Measurements from ENCODE around the gene SYT15.

SYT15 gene

GRCh38 chr10:46541017-46541661 lies 37.8 kb upstream of the SYT15 start:
- TF ChIP-seq CTCF (IDR thresholded peaks at IDR 0.05; ENCODE audit: insufficient read depth, low read length, poor library complexity, severe bottlenecking), result no peak
- no peaks in the 10 kb centered on the region for H3K36me3 ChIP-seq (ENCODE audit: control insufficient read depth, insufficient read depth, low read length)
- H3K4me3 ChIP-seq (replicated peaks; ENCODE audit: low read depth, low read length), result no peak overlapping the region
- peaks cover 2% of the 10 kb centered on the region for H3K27me3 ChIP-seq (replicated peaks; ENCODE audit: control insufficient read depth, insufficient read depth, low read length)
- DNase-seq (ENCODE audit: extremely low read depth, insufficient read length), result no peak

- DNase-seq (ENCODE audit: extremely low read depth, insufficient read length), result no peak
- no peak for TF ChIP-seq CTCF (IDR thresholded peaks at IDR 0.05; ENCODE audit: insufficient read depth, low read length, poor library complexity, severe bottlenecking)
- no peak overlapping the region for H3K4me3 ChIP-seq (replicated peaks; ENCODE audit: low read depth, low read length)
- H3K36me3 ChIP-seq (ENCODE audit: control insufficient read depth, insufficient read depth, low read length), result no peaks in the 10 kb centered on the region
- H3K27me3 ChIP-seq (replicated peaks; ENCODE audit: control insufficient read depth, insufficient read depth, low read length), result peaks cover 2% of the 10 kb centered on the region; the same call in 1 of the 2 replicates
These were observed 37.0 kb upstream of the SYT15 start for GRCh38 chr10:46541735-46542566.

- Histone ChIP-seq H3K27me3 (replicated peaks; ENCODE audit: control insufficient read depth, insufficient read depth, low read length) (peaks cover 2% of the 10 kb centered on the region; the same call in 1 of the 2 replicates), H3K36me3 (ENCODE audit: control insufficient read depth, insufficient read depth, low read length) (no peaks in the 10 kb centered on the region), H3K4me3 (replicated peaks; ENCODE audit: low read depth, low read length) (no peak overlapping the region)
- DNase-seq (ENCODE audit: extremely low read depth, insufficient read length), result no peak
- no peak for TF ChIP-seq CTCF (IDR thresholded peaks at IDR 0.05; ENCODE audit: insufficient read depth, low read length, poor library complexity, severe bottlenecking)
These were observed 36.1 kb upstream of the SYT15 start for GRCh38 chr10:46542567-46543465.

- TF ChIP-seq CTCF (IDR thresholded peaks at IDR 0.05; ENCODE audit: insufficient read depth, low read length, poor library complexity, severe bottlenecking), result no peak
- no peaks in the 10 kb centered on the region for H3K36me3 ChIP-seq (ENCODE audit: control insufficient read depth, insufficient read depth, low read length)
- H3K4me3 ChIP-seq (replicated peaks; ENCODE audit: low read depth, low read length), result no peak overlapping the region
- peaks cover 2% of the 10 kb centered on the region; the same call in 1 of the 2 replicates for H3K27me3 ChIP-seq (replicated peaks; ENCODE audit: control insufficient read depth, insufficient read depth, low read length)
- no peak for DNase-seq (ENCODE audit: extremely low read depth, insufficient read length)
These were observed 35.2 kb upstream of the SYT15 start for GRCh38 chr10:46543466-46544377.
